HCT116 (cell line): ENCODE measurements around the gene DCST2. TPM values are rescaled to one million over a fixed set of nuclear protein-coding genes. Genes with fewer than 3 reads are reported as not detected.
"Not testable (repeated sequence)": the region's sequence is repeated elsewhere in the genome, so short reads cannot be mapped to it uniquely, and the experiment has no call there.

ENCODE experiments used
- ATAC-seq: fragments of 200-7000 bp; cut with Tn5 transposase; 2 replicates; pipeline ENCODE4 v1.9.1; 2020; ENCODE audit warnings: mild to moderate bottlenecking, moderate library complexity
- BruUV-seq: library from RNA; stranded (reverse); fragments of 400-500 nt; replicated peaks from 2 replicates; lab custom pipeline; 2021; lab: Mats Ljungman, UMichigan
- CTCF ChIA-PET: fragments of 300-600 bp; sonication (Branson Sonifier 250); formaldehyde crosslinking; loops from one replicate; lab custom pipeline; 2021; ENCODE audit warnings: antibody characterized with exemption; lab: Charles Lee
- POLR2A ChIA-PET: fragments of 300-600, 350-600 bp; sonication (Branson Sonifier 250); formaldehyde crosslinking; loops from one replicate; lab custom pipeline; 2021; ENCODE audit warnings: antibody characterized with exemption; lab: Charles Lee
- RAD21 ChIA-PET, 2 experiments: fragments of 300-600 bp; sonication (Branson Sonifier 250); formaldehyde crosslinking; loops; one replicate each; lab custom pipeline; 2023; ENCODE audit warnings: low total read pairs in 2 of 2; ENCODE audit not compliant: uncharacterized antibody in 2 of 2, unreplicated experiment in 2 of 2, low non-redundant PET in 1 of 2; lab: Charles Lee
- DNase-seq: peaks from one replicate; pipeline ENCODE4 v3.0.0-alpha.2; 2010; ENCODE audit warnings: low read depth, low spot score
- H2AFZ ChIP-seq: fragments of 200-600 bp; shearing (Covaris generic), sonication (generic); 2 replicates; pipeline ENCODE4 v1.6.1; 2017; ENCODE audit warnings: low read depth, mixed run types, mixed read lengths, antibody characterized with exemption, low read length; ENCODE audit not compliant: poor library complexity, severe bottlenecking
- H3K27ac ChIP-seq: 2 replicates; pipeline ENCODE4 v1.5.1; 2012; ENCODE audit warnings: low read depth, low read length
- H3K27me3 ChIP-seq: fragments of 200-600 bp; sonication (generic); 2 replicates; pipeline ENCODE4 v1.6.1; 2016; ENCODE audit warnings: mixed run types, low read length, mixed read lengths; ENCODE audit not compliant: insufficient read depth
- H3K36me3 ChIP-seq, 2 experiments: fragments of 200-500 bp in 1 of 2; fragments of 200-600 bp in 1 of 2; sonication (Bioruptor generic) in 1 of 2; sonication (generic) in 1 of 2; 2 replicates each; pipeline versions ENCODE4 v1.5.1 to v1.6.1; 2014 to 2016; ENCODE audit warnings: low read length in 2 of 2, inconsistent platforms in 1 of 2, mixed read lengths in 1 of 2, mixed run types in 1 of 2; ENCODE audit not compliant: insufficient read depth in 2 of 2, control insufficient read depth in 1 of 2
- H3K4me1 ChIP-seq, 2 experiments: fragments of 200-600 bp in 1 of 2; sonication (generic) in 1 of 2; 2 replicates each; pipeline versions ENCODE4 v1.5.1 to v1.6.1; 2012 to 2017; ENCODE audit warnings: low read length in 2 of 2, inconsistent platforms in 1 of 2, mild to moderate bottlenecking in 1 of 2, mixed read lengths in 1 of 2, mixed run types in 1 of 2, moderate library complexity in 1 of 2; ENCODE audit not compliant: insufficient read depth in 2 of 2, control insufficient read depth in 1 of 2
- H3K4me2 ChIP-seq: fragments of 200-600 bp; sonication (generic); 2 replicates; pipeline ENCODE4 v1.6.1; 2017; ENCODE audit warnings: mixed run types, low read length, mixed read lengths
- H3K4me3 ChIP-seq, 2 experiments: fragments of 200-600 bp in 1 of 2; sonication (generic) in 1 of 2; replicated peaks in 1 of 2; 2 replicates each; pipeline ENCODE4 v1.5.1; 2011 to 2016; ENCODE audit warnings: low read length in 2 of 2, control low read depth in 1 of 2, low read depth in 1 of 2, mild to moderate bottlenecking in 1 of 2, mixed read lengths in 1 of 2, mixed run types in 1 of 2
- H3K79me2 ChIP-seq: fragments of 200-600 bp; sonication (generic); 2 replicates; pipeline ENCODE4 v1.6.1; 2017; ENCODE audit warnings: mild to moderate bottlenecking, mixed run types, low read length, moderate library complexity, mixed read lengths; ENCODE audit not compliant: insufficient read depth
- H3K9ac ChIP-seq: fragments of 200-600 bp; sonication (generic); 2 replicates; pipeline ENCODE4 v1.6.1; 2016; ENCODE audit warnings: low read length, mixed read lengths
- H3K9me2 ChIP-seq: fragments of 200-600 bp; sonication (generic), shearing (Covaris generic); 2 replicates; pipeline ENCODE4 v1.6.1; 2017; ENCODE audit warnings: mixed run types, mild to moderate bottlenecking, moderate library complexity; ENCODE audit not compliant: insufficient read depth
- H3K9me3 ChIP-seq, 2 experiments: fragments of 200-500 bp in 1 of 2; fragments of 200-600 bp in 1 of 2; sonication (Bioruptor generic) in 1 of 2; sonication (generic) in 1 of 2; 2 replicates each; pipeline ENCODE4 v1.6.1; 2014 to 2017; ENCODE audit warnings: low read length in 2 of 2, mixed read lengths in 2 of 2, inconsistent platforms in 1 of 2, low read depth in 1 of 2, mild to moderate bottlenecking in 1 of 2, mixed run types in 1 of 2, moderate library complexity in 1 of 2; ENCODE audit not compliant: control insufficient read depth in 1 of 2, insufficient read depth in 1 of 2
- H4K20me1 ChIP-seq: fragments of 200-600 bp; sonication (generic), shearing (Covaris generic); 2 replicates; pipeline ENCODE4 v1.6.1; 2017; ENCODE audit warnings: mixed run types, mild to moderate bottlenecking, moderate library complexity; ENCODE audit not compliant: insufficient read depth
- CTCF ChIP-seq, 3 experiments: fragments of 200-600 bp in 1 of 3; sonication (generic) in 1 of 3; IDR thresholded peaks in 2 of 3; conservative IDR thresholded peaks in 1 of 3; 2 replicates each; pipeline ENCODE4 v1.5.1; 2012 to 2017; ENCODE audit warnings: low read depth in 2 of 3, low read length in 2 of 3, antibody characterized with exemption in 1 of 3, borderline replicate concordance in 1 of 3, control low read depth in 1 of 3, mild to moderate bottlenecking in 1 of 3, mixed read lengths in 1 of 3, mixed run types in 1 of 3, moderate library complexity in 1 of 3; ENCODE audit not compliant: insufficient read depth in 1 of 3
- EZH2 ChIP-seq: fragments of 200-600 bp; sonication (generic); IDR thresholded peaks from 2 replicates; pipeline ENCODE4 v1.6.1; 2017; ENCODE audit warnings: antibody characterized with exemption, mixed run types
- POLR2AphosphoS5 ChIP-seq: IDR thresholded peaks from 2 replicates; pipeline ENCODE4 v1.6.1; 2011; ENCODE audit warnings: mild to moderate bottlenecking, low read depth, low read length, moderate library complexity
- SRF ChIP-seq: IDR thresholded peaks from 2 replicates; pipeline ENCODE4 v1.6.1; 2012; ENCODE audit warnings: low read depth
- intact Hi-C: fragments of 100-400 bp; cut with micrococcal nuclease; formaldehyde crosslinking; loops from 2 replicates; pipeline ENCODE4 v1.10.0; 2022
- total RNA-seq: library from RNA; stranded (reverse); gene quantifications from one replicate; pipeline ENCODE4 v1.2.1, GENCODE V29; 2021; ENCODE audit not compliant: unreplicated experiment
- TF ChIP-seq, protein P1 (sequence below): IDR thresholded peaks from 2 replicates; pipeline ENCODE4 v1.6.1; 2011; ENCODE audit warnings: mild to moderate bottlenecking, low read length, moderate library complexity; ENCODE audit not compliant: insufficient replicate concordance; ENCODE audit errors: extremely low read depth

Gene DCST2
- total RNA-seq, 1 experiment from 2014 or later, result 2.0 TPM

DNA sequence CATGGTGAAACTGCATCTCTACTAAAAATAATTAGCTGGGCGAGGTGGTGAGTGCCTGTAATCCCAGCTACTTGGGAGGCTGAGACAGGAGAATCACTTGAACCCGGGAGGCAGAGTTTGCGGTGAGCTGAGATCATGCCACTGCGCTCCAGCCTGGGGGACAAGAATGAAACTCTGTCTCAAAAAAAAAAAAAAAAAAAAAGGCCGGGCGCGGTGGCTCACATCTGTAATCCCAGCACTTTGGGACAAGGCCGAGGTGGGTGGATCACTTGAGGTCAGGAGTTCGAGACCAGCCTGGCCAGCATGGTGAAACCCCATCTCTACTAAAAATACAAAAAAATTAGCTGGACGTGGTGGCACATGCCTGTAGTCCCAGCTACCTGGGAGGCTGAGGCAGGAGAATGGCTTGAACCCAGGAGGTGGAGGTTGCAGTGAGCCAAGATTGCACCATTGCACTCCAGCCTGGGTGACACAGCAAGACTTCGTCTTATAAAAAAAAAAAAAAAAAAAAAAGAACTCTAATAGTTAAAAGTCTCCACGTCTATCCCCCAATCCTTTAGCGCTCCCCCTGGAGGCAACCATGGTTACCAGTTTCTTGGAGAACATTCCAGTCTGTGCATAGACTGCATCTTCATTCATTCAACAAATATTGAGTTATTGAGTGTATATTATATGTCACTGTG is 38.1 kb downstream of the DCST2 start:
- H3K9ac ChIP-seq, H4K20me1 ChIP-seq, BruUV-seq, H2AFZ ChIP-seq, H3K27ac ChIP-seq, H3K4me3 ChIP-seq, ATAC-seq, H3K9me3 ChIP-seq, H3K79me2 ChIP-seq, H3K9me2 ChIP-seq, DNase-seq, H3K36me3 ChIP-seq, H3K27me3 ChIP-seq: not testable (repeated sequence)
- ChIA-PET POLR2A (interaction anchor here (1.1 to 2.8 kb wide), 3 partner anchors 12 to 22 kb away, joined by 3 to 18 read pairs (median 15); partner anchors contain the start of genes CKS1B and FLAD1), RAD21 (interaction anchor here in 1 of 2 experiments (1.1 kb wide), 1 partner anchor 34 kb away, joined by 4 read pairs; the partner anchor contains the start of gene PYGO2), CTCF (interaction anchor here (0.7 to 2.9 kb wide), 4 partner anchors 11 to 40 kb away, joined by 3 to 10 read pairs (median 4); partner anchors contain the start of gene SHC1)
- intact Hi-C loops, result loop anchor here (5.0 kb wide), 1 partner anchor 33 kb away; the partner anchor contains the start of gene PYGO2
- TF ChIP-seq CTCF (IDR thresholded peaks at IDR 0.05 in 2 of 3, conservative IDR thresholded peaks at IDR 0.05 in 1 of 3; ENCODE audit: borderline replicate concordance in 1 of 3, insufficient read depth in 1 of 3, low read depth in 2 of 3, low read length in 2 of 3), result peak in 2 of 3 experiments; percentile 27 to 44; a peak in 3 of 6 replicates
- H3K4me2 ChIP-seq, result peak overlapping the region; percentile 14; the same call in 1 of the 2 replicates
- peaks cover 28 to 66% of the 10 kb centered on the region in 2 experiments for H3K4me1 ChIP-seq

- no peaks in the 10 kb centered on the region for H3K27me3 ChIP-seq
- H3K4me1 ChIP-seq, result peaks cover 28 to 58% of the 10 kb centered on the region in 2 experiments
- BruUV-seq, result no TSS peak
- peak overlapping the region; percentile 32; the same call in 1 of the 2 replicates for H3K27ac ChIP-seq
- H3K4me3 ChIP-seq, result no peak overlapping the region
- peaks cover 1 to 7% of the 10 kb centered on the region in 2 experiments; a peak in 2 of 4 replicates for H3K36me3 ChIP-seq
- H3K9me2 ChIP-seq, result no peaks in the 10 kb centered on the region
- CTCF ChIA-PET, result interaction anchor here (0.7 to 1.3 kb wide), 2 partner anchors 12 to 21 kb away, joined by 3 to 4 read pairs; no protein-coding TSS in a partner anchor
- RAD21 ChIA-PET, result interaction anchor here in 1 of 2 experiments (1.1 kb wide), 1 partner anchor 34 kb away, joined by 4 read pairs; the partner anchor contains the start of gene PYGO2
- peaks cover 6% of the 10 kb centered on the region; the same call in 1 of the 2 replicates for H3K79me2 ChIP-seq
- intact Hi-C loops, result no loop called here
- H3K4me2 ChIP-seq, result no peak overlapping the region
- H4K20me1 ChIP-seq, result no peaks in the 10 kb centered on the region
- no peak for ATAC-seq
- H3K9me3 ChIP-seq, result no peaks in the 10 kb centered on the region
- DNase-seq, result no peak
- no peak overlapping the region for H2AFZ ChIP-seq
- POLR2A ChIA-PET, result interaction anchor here (1.4 to 2.8 kb wide), 3 partner anchors 11 to 24 kb away, joined by 4 to 18 read pairs (median 15); partner anchors contain the start of genes CKS1B, FLAD1 and SHC1
- H3K9ac ChIP-seq, result no peak overlapping the region
- TF ChIP-seq CTCF (IDR thresholded peaks at IDR 0.05 in 2 of 3, conservative IDR thresholded peaks at IDR 0.05 in 1 of 3; ENCODE audit: borderline replicate concordance in 1 of 3, insufficient read depth in 1 of 3, low read depth in 2 of 3, low read length in 2 of 3) (no peak), EZH2 (no peak), POLR2AphosphoS5 (0 out of 2 replicates have a peak, but pooled peaks have one; percentile 26), SRF (no peak)
- TF ChIP-seq, protein P1, sequence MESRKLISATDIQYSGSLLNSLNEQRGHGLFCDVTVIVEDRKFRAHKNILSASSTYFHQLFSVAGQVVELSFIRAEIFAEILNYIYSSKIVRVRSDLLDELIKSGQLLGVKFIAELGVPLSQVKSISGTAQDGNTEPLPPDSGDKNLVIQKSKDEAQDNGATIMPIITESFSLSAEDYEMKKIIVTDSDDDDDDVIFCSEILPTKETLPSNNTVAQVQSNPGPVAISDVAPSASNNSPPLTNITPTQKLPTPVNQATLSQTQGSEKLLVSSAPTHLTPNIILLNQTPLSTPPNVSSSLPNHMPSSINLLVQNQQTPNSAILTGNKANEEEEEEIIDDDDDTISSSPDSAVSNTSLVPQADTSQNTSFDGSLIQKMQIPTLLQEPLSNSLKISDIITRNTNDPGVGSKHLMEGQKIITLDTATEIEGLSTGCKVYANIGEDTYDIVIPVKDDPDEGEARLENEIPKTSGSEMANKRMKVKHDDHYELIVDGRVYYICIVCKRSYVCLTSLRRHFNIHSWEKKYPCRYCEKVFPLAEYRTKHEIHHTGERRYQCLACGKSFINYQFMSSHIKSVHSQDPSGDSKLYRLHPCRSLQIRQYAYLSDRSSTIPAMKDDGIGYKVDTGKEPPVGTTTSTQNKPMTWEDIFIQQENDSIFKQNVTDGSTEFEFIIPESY, result no peak
Measured at GRCh38 chr1:154994591-154994990, 39.0 kb downstream of the DCST2 start.
